NK-92 treated with Interleukin-12 subunit alpha and Interleukin-12 subunit beta, amount 100 ng/mL, for 24 hours (cell line): ENCODE data around the gene SPRED2.
A peak's percentile ranks its signal among the peaks of the same experiment; 100 is the strongest.
"Not testable (repeated sequence)": the region's sequence is repeated elsewhere in the genome, so short reads cannot be mapped to it uniquely, and the experiment has no call there.

Experiments
- DNase-seq: peaks from one replicate; lab custom pipeline; 2025; lab: John Stamatoyannopoulos, UW

Gene SPRED2

DNA sequence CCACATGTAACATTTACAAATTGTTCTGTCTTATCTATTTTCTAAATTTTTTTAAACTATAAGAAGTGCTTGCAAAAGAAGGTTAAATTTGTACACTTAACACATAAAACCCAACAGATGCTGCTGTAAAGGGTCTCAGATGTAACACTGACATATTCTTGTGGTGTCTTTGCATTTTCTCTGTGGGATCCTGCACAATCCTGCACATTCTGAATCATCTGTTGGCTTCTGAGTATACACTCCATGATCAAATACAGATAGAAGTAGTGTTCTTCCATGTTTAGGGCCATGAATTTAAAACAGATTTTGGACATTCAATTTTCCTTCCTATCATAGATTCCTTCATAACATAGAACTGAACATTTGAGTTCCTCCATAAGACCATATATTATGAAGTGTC lies 89.0 kb downstream of the SPRED2 start:
- no peak for DNase-seq

- no peak for DNase-seq
Observed at GRCh38 chr2:65340898-65341681, 91.3 kb downstream of the SPRED2 start.

- DNase-seq: no peak
Observed at GRCh38 chr2:65339648-65340047, 92.8 kb downstream of the SPRED2 start.

- DNase-seq: not testable (repeated sequence)
Observed at GRCh38 chr2:65338830-65339495, 93.4 kb downstream of the SPRED2 start.

GRCh38 chr2:65337915-65338314 lies 94.5 kb downstream of the SPRED2 start:
- DNase-seq: not testable (repeated sequence)

- no peak for DNase-seq
Observed at GRCh38 chr2:65334714-65335113, 97.7 kb downstream of the SPRED2 start.

GRCh38 chr2:65331336-65332025 lies 100.9 kb downstream of the SPRED2 start:
- no peak for DNase-seq

- DNase-seq: no peak
Observed at GRCh38 chr2:65329525-65329924, 102.9 kb downstream of the SPRED2 start.

DNA sequence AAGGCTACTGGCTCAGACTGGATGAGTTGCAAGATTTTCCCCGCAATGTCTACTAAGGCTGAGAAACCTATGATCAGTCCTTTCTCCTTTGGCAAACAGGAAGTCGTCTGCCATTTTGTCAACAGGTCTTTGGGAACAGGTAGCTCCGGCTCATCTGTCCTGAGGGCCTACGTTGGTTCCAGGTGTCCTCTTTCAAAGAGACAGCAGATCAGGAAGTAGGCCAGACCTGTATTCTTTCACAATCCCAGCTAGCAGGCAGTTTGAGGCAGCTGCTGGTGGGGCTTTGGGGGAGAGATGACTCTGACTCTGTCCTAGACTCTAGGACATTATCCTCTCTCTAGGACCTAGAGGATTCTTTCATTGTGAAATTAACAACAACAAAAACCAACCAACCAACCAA lies 106.1 kb downstream of the SPRED2 start:
- DNase-seq: no peak

GRCh38 chr2:65325066-65325465 lies 107.3 kb downstream of the SPRED2 start:
- no peak for DNase-seq

DNA sequence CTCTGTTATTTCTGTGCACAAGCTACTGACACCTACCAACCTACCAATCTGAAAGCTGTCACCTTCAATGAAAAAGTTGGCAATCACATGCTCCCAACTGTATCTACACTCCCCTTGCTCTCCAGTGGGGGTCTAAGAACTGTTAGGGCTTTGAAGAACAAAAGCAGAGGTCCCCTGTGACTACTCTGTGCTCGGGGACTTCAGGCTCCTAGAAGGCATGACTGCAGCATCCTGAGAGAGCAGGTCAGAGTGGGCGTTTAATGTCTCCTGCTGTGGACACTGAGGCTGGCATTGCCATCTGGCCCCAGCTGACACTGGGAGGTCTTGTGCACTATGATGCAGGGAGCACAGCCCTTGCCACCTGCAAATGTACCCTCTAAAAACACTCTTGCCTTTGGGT lies 111.5 kb downstream of the SPRED2 start:
- DNase-seq: no peak

GRCh38 chr2:65320042-65320725 lies 112.2 kb downstream of the SPRED2 start:
- peak; percentile 29 for DNase-seq

DNA sequence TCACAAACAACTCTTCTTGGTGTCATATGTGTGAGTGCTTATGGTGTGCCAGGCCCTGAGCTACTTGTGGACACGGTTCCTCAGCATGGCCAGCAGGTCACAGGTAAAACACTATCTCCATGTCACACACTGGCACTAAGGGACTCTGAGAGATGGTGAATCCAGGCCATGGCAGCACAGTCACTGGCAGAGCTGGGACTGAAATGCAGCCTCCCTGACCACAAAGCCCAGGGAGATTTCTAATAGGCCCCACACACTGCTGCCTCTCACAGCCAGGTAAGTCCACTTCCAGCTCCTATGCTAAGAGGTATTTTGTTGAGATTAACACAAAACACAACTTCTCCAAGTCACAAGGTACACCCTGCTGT lies 112.7 kb downstream of the SPRED2 start:
- no peak for DNase-seq

GRCh38 chr2:65319072-65319673 lies 113.2 kb downstream of the SPRED2 start:
- DNase-seq: no peak

DNA sequence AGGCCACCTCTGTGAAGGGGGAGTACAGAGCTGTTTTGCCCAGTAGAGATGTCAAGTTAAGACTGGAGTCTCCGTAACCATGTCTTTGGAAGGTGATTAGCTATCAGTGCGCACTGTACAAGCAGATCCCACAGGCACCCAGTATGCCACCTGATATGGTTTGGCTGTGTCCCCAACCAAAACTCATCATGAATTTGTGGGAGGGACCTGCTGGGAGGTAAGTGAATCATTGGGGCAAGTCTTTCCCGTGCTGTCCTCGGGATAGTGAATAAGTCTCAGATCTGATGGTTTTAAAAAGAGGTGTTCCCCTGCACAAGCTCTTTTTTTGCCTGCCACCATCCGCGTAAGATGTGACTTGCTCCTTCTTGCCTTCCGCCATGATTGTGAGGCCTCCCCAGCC lies 114.6 kb downstream of the SPRED2 start:
- DNase-seq: no peak

GRCh38 chr2:65317351-65317750 lies 115.0 kb downstream of the SPRED2 start:
- not testable (repeated sequence) for DNase-seq

GRCh38 chr2:65316072-65316471 lies 116.3 kb downstream of the SPRED2 start:
- no peak for DNase-seq

DNA sequence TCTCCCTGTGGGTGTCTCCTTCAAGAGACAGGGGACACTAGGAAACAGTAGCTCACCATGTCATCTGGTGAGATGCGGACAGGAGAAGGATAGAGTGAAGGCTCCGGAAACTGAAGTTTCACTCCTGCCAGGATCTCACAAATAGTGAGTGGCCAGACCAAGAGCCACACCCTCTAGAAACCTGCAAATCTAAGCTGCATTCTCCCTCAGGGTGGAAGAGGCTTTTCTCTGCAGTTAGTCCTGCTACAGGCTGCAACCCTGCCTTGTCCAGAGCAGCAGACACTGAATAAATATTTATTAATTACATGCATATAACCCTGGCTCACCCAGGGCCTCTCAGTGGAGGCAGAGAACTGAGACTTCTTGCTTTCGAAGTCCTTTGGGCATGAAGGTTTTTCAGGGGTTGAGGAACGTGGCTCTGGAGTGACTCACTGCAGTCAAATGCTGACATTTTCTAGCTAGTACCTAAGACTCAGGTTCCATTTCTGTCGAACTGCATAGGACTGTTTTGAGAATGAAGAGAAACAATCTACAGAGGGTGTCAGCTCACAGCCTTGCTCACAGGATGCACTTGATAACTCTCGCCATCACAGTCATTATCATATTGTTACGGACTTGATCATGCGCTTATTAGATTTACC lies 117.5 kb downstream of the SPRED2 start:
- no peak for DNase-seq

GRCh38 chr2:65313954-65314256 lies 118.5 kb downstream of the SPRED2 start:
- no peak for DNase-seq

- DNase-seq: no peak
Observed at GRCh38 chr2:65313126-65313953, 119.1 kb downstream of the SPRED2 start.

- no peak for DNase-seq
Observed at GRCh38 chr2:65311596-65311995, 120.8 kb downstream of the SPRED2 start.
